HepG2 (cell line): ENCODE data around the gene DCPS. TPM values are rescaled to one million over a fixed set of nuclear protein-coding genes. Genes with fewer than 3 reads are reported as not detected.
A peak's percentile ranks its signal among the peaks of the same experiment; 100 is the strongest.

ENCODE experiments used
- ARNT ChIP-seq: fragments of 450-650 bp; IDR thresholded peaks from 2 replicates; pipeline ENCODE4 v1.6.1; 2017
- CBX5 ChIP-seq: sonication (generic); formaldehyde crosslinking; IDR thresholded peaks from 2 replicates; pipeline ENCODE4 v1.4.0; 2020; ENCODE audit warnings: missing genetic modification reagents, borderline replicate concordance
- CREB3 ChIP-seq: sonication (generic); formaldehyde crosslinking; IDR thresholded peaks from 2 replicates; pipeline ENCODE4 v1.5.0; 2020; ENCODE audit warnings: missing genetic modification reagents
- EEA1 ChIP-seq: sonication (generic); formaldehyde crosslinking; IDR thresholded peaks from 2 replicates; pipeline ENCODE4 v1.5.1; 2020; ENCODE audit warnings: mild to moderate bottlenecking, missing genetic modification reagents, borderline replicate concordance
- FLYWCH1 ChIP-seq: sonication (generic); formaldehyde crosslinking; IDR thresholded peaks from 2 replicates; pipeline ENCODE4 v1.8.1; 2023; ENCODE audit warnings: mild to moderate bottlenecking, missing genetic modification reagents
- FOXK2 ChIP-seq: fragments of 450-650 bp; IDR thresholded peaks from 2 replicates; pipeline ENCODE4 v1.6.1; 2016
- GTF3A ChIP-seq: sonication (generic); formaldehyde crosslinking; conservative IDR thresholded peaks from 2 replicates; pipeline ENCODE4 v1.4.0; 2020; ENCODE audit warnings: mild to moderate bottlenecking, missing genetic modification reagents
- IKZF5 ChIP-seq: IDR thresholded peaks from 2 replicates; pipeline ENCODE4 v1.6.1; 2018; ENCODE audit warnings: missing genetic modification reagents, mild to moderate bottlenecking, missing compliant biosample characterization
- MBNL3 ChIP-seq: fragments of 250-450 bp; sonication (Bioruptor Pico); conservative IDR thresholded peaks from 2 replicates; pipeline ENCODE4 v1.8.0; 2022; ENCODE audit warnings: mild to moderate bottlenecking, inconsistent platforms
- MIER2 ChIP-seq: IDR thresholded peaks from 2 replicates; pipeline ENCODE4 v1.6.1; 2016; ENCODE audit warnings: missing biosample characterization, missing genetic modification reagents
- MLLT10 ChIP-seq: sonication (generic); formaldehyde crosslinking; IDR thresholded peaks from 2 replicates; pipeline ENCODE4 v1.4.0; 2020; ENCODE audit warnings: missing genetic modification reagents
- MTERF4 ChIP-seq: sonication (generic); formaldehyde crosslinking; IDR thresholded peaks from 2 replicates; pipeline ENCODE4 v1.8.0; 2023; ENCODE audit warnings: mild to moderate bottlenecking, missing genetic modification reagents
- NFE2 ChIP-seq: sonication (generic); formaldehyde crosslinking; IDR thresholded peaks from 2 replicates; pipeline ENCODE4 v1.4.0; 2020; ENCODE audit warnings: missing genetic modification reagents
- NFIB ChIP-seq: sonication (generic); formaldehyde crosslinking; IDR thresholded peaks from 2 replicates; pipeline ENCODE4 v1.9.0; 2021; ENCODE audit warnings: missing genetic modification reagents, mild to moderate bottlenecking, borderline replicate concordance
- PCBP1 ChIP-seq: fragments of 200-400 bp; formaldehyde crosslinking; IDR thresholded peaks from 2 replicates; pipeline ENCODE4 v1.6.1; 2017; ENCODE audit warnings: mild to moderate bottlenecking, low read depth, low read length, borderline replicate concordance
- PITX1 ChIP-seq: sonication (generic); formaldehyde crosslinking; IDR thresholded peaks from 2 replicates; pipeline ENCODE4 v1.5.1; 2020; ENCODE audit warnings: mild to moderate bottlenecking, missing genetic modification reagents
- RBM22 ChIP-seq: fragments of 200-400 bp; formaldehyde crosslinking; optimal IDR thresholded peaks from 2 replicates; pipeline ENCODE3; 2017; ENCODE audit warnings: mild to moderate bottlenecking, low read length, moderate library complexity
- TCF7L2 ChIP-seq: IDR thresholded peaks from 2 replicates; pipeline ENCODE4 v1.6.1; 2011; ENCODE audit warnings: mild to moderate bottlenecking, low read depth, low read length, moderate library complexity
- TEAD2 ChIP-seq: sonication (generic); formaldehyde crosslinking; IDR thresholded peaks from 2 replicates; pipeline ENCODE4 v1.9.0; 2021; ENCODE audit warnings: missing genetic modification reagents
- TOPORS ChIP-seq: sonication (generic); formaldehyde crosslinking; IDR thresholded peaks from 2 replicates; pipeline ENCODE4 v1.8.0; 2023; ENCODE audit warnings: mild to moderate bottlenecking, missing genetic modification reagents
- U2AF1 ChIP-seq: fragments of 200-400 bp; formaldehyde crosslinking; optimal IDR thresholded peaks from 2 replicates; pipeline ENCODE3; 2017; ENCODE audit warnings: mild to moderate bottlenecking, low read depth, low read length
- ZMYM4 ChIP-seq: sonication (generic); formaldehyde crosslinking; IDR thresholded peaks from 2 replicates; pipeline ENCODE4 v1.8.1; 2023; ENCODE audit warnings: mild to moderate bottlenecking, missing genetic modification reagents
- ZNF143 ChIP-seq: sonication (generic); formaldehyde crosslinking; IDR thresholded peaks from 2 replicates; pipeline ENCODE4 v1.4.0; 2020; ENCODE audit warnings: missing genetic modification reagents
- ZNF329 ChIP-seq: sonication (generic); formaldehyde crosslinking; IDR thresholded peaks from 2 replicates; pipeline ENCODE4 v1.9.0; 2021; ENCODE audit warnings: low read depth, mild to moderate bottlenecking, missing genetic modification reagents
- ZNF33B ChIP-seq: sonication (generic); formaldehyde crosslinking; IDR thresholded peaks from 2 replicates; pipeline ENCODE4 v1.5.1; 2020; ENCODE audit warnings: mild to moderate bottlenecking, missing genetic modification reagents
- ZNF510 ChIP-seq: sonication (generic); formaldehyde crosslinking; IDR thresholded peaks from 2 replicates; pipeline ENCODE4 v1.4.0; 2020; ENCODE audit warnings: low read depth, mild to moderate bottlenecking, missing genetic modification reagents
- ZNF549 ChIP-seq: sonication (generic); formaldehyde crosslinking; IDR thresholded peaks from 2 replicates; pipeline ENCODE4 v1.5.0; 2020; ENCODE audit warnings: missing genetic modification reagents
- ZNF569 ChIP-seq: sonication (generic); formaldehyde crosslinking; IDR thresholded peaks from 2 replicates; pipeline ENCODE4 v1.5.0; 2020; ENCODE audit warnings: mild to moderate bottlenecking, missing genetic modification reagents, moderate library complexity, borderline replicate concordance
- ZNF703 ChIP-seq: sonication (generic); formaldehyde crosslinking; IDR thresholded peaks from 2 replicates; pipeline ENCODE4 v1.5.1; 2020; ENCODE audit warnings: missing genetic modification reagents, mild to moderate bottlenecking, moderate library complexity, borderline replicate concordance
- ZNF746 ChIP-seq: sonication (generic); formaldehyde crosslinking; IDR thresholded peaks from 2 replicates; pipeline ENCODE4 v1.8.0; 2022; ENCODE audit warnings: mild to moderate bottlenecking, missing genetic modification reagents
- ZNF839 ChIP-seq: sonication (generic); formaldehyde crosslinking; IDR thresholded peaks from 2 replicates; pipeline ENCODE4 v1.4.0; 2020; ENCODE audit warnings: missing genetic modification reagents, mild to moderate bottlenecking, borderline replicate concordance
- polyA plus RNA-seq, 8 experiments: library from polyadenylated mRNA; depleted of rRNA in 3 of 8; stranded (reverse) in 7 of 8; unstranded in 1 of 8; fragments of >200 nt; fragmentation: Illumina TruSeq in 4 of 8; extraction: Trizol in 4 of 8; gene quantifications; 2 replicates each; pipeline versions ENCODE4 v1.2.1 to v1.2.3, GENCODE V29; 2011 to 2016; ENCODE audit warnings: low read depth in 4 of 8, missing spikeins in 1 of 8, mixed read lengths in 1 of 8; ENCODE audit not compliant: insufficient read depth in 1 of 8
- total RNA-seq, 5 experiments: library from RNA; depleted of rRNA; stranded (reverse); fragments of >200 nt; fragmentation: Illumina TruSeq; extraction: Trizol; gene quantifications; 2 replicates each; pipeline ENCODE4 v1.2.3, GENCODE V29; 2016; ENCODE audit warnings: low read depth in 1 of 5

The DCPS gene
- total and polyA plus RNA-seq, 2 of the 13 experiments (the other 11 are each of a cell fraction or from before 2014, with no cell fraction given) = 21.9 to 22.5 TPM

- TF ChIP-seq ZNF33B (no peak), ZNF549 (CRISPR knock-in tag) (no peak), ZNF703 (CRISPR knock-in tag) (0 out of 2 replicates have a peak, but pooled peaks have one; percentile 40), PCBP1 (no peak), RBM22 (no peak), TOPORS (CRISPR knock-in tag) (no peak), ARNT (no peak), ZNF143 (CRISPR knock-in tag) (no peak), ZNF569 (CRISPR knock-in tag) (no peak), CBX5 (CRISPR knock-in tag) (no peak), FOXK2 (no peak), ZNF329 (CRISPR knock-in tag) (no peak), ZMYM4 (CRISPR knock-in tag) (no peak), GTF3A (CRISPR knock-in tag) (no peak), EEA1 (CRISPR knock-in tag) (no peak), IKZF5 (CRISPR knock-in tag) (0 out of 2 replicates have a peak, but pooled peaks have one; percentile 13), MIER2 (no peak), MBNL3 (CRISPR knock-in tag) (no peak), ZNF746 (CRISPR knock-in tag) (peak; percentile 8; the same call in 1 of the 2 replicates), FLYWCH1 (CRISPR knock-in tag) (no peak), TCF7L2 (no peak), NFIB (CRISPR knock-in tag) (no peak), ZNF839 (CRISPR knock-in tag) (no peak), TEAD2 (CRISPR knock-in tag) (no peak), U2AF1 (no peak), NFE2 (CRISPR knock-in tag) (no peak), CREB3 (CRISPR knock-in tag) (no peak), MLLT10 (CRISPR knock-in tag) (no peak), PITX1 (CRISPR knock-in tag) (no peak), MTERF4 (CRISPR knock-in tag) (no peak), ZNF510 (no peak)
These were observed 51.6 kb downstream of the DCPS start, which contains the start of gene ST3GAL4 (continued) for GRCh38 chr11:126355324-126355925.
